Measurements from ENCODE around the gene ZNF19. TPM values are rescaled to one million over a fixed set of nuclear protein-coding genes. Genes with fewer than 3 reads are reported as not detected.

ZNF19 gene
- total RNA-seq, 1 experiment from 2014 or later, result 4.7 TPM

GRCh38 chr16:71432906-71433305 lies 56.2 kb downstream of the ZNF19 start:
- no peak overlapping the region for H2BK20ac ChIP-seq (ENCODE audit: low read depth, low read length, poor library complexity, severe bottlenecking)
- no peak overlapping the region for H3T11ph ChIP-seq (ENCODE audit: low read length)
- H4K5ac ChIP-seq (ENCODE audit: insufficient read length, low read depth, low read length), result no peak overlapping the region
- H3K79me1 ChIP-seq (ENCODE audit: insufficient read depth, low read depth, low read length, poor library complexity, severe bottlenecking), result no peaks in the 10 kb centered on the region
- TF ChIP-seq, protein P1, sequence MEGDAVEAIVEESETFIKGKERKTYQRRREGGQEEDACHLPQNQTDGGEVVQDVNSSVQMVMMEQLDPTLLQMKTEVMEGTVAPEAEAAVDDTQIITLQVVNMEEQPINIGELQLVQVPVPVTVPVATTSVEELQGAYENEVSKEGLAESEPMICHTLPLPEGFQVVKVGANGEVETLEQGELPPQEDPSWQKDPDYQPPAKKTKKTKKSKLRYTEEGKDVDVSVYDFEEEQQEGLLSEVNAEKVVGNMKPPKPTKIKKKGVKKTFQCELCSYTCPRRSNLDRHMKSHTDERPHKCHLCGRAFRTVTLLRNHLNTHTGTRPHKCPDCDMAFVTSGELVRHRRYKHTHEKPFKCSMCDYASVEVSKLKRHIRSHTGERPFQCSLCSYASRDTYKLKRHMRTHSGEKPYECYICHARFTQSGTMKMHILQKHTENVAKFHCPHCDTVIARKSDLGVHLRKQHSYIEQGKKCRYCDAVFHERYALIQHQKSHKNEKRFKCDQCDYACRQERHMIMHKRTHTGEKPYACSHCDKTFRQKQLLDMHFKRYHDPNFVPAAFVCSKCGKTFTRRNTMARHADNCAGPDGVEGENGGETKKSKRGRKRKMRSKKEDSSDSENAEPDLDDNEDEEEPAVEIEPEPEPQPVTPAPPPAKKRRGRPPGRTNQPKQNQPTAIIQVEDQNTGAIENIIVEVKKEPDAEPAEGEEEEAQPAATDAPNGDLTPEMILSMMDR (conservative IDR thresholded peaks at IDR 0.05), result no peak
- no peaks in the 10 kb centered on the region for H3K79me2 ChIP-seq (ENCODE audit: insufficient read depth, low read length)
- H2AK5ac ChIP-seq (ENCODE audit: insufficient read length, low read length), result no peak overlapping the region
- no peak for DNase-seq
- Mint-ChIP-seq H3K36me3 (ENCODE audit: insufficient read depth in 1 of 3, low read depth in 3 of 3) (no peaks in the 10 kb centered on the region), H3K4me3 (no peak overlapping the region), H3K4me1 (no peaks in the 10 kb centered on the region), H3K9me3 (0 out of 5 replicates have a peak, but pooled peaks cover 0 to 4% of the 10 kb centered on the region in 2 experiments), H3K27ac (no peak overlapping the region), H3K27me3 (ENCODE audit: low read depth) (peaks cover 35% of the 10 kb centered on the region)
- no CpG with 5 or more reads among the region's 6 CpGs for WGBS (ENCODE audit: extremely low coverage, insufficient read length, low lambda C conversion rate)
- H3K18ac ChIP-seq (ENCODE audit: insufficient read length, low read depth, low read length), result no peak overlapping the region
- no peak overlapping the region for H3K4me2 ChIP-seq (ENCODE audit: insufficient read depth, insufficient read length, low read length)
- H3K14ac ChIP-seq (ENCODE audit: insufficient read depth, low read length), result no peak overlapping the region
- no peaks in the 10 kb centered on the region for H3K4me1 ChIP-seq (ENCODE audit: insufficient read depth, low read length)
- no peaks in the 10 kb centered on the region for H3K9me3 ChIP-seq (ENCODE audit: control insufficient read depth, low read depth, low read length)
- H4K8ac ChIP-seq (replicated peaks; ENCODE audit: insufficient read length, low read depth, low read length), result no peak overlapping the region
- no peak overlapping the region for H3K4ac ChIP-seq (ENCODE audit: low read depth, low read length)
- H3K23me2 ChIP-seq (ENCODE audit: insufficient read length, low read depth, low read length, poor library complexity, severe bottlenecking), result no peaks in the 10 kb centered on the region
- no peak overlapping the region for H3K9ac ChIP-seq (ENCODE audit: extremely low read depth, insufficient read length, low read length)
- no peaks in the 10 kb centered on the region for H4K20me1 ChIP-seq (ENCODE audit: control insufficient read depth, insufficient read depth, insufficient read length)
- H3K27ac ChIP-seq (ENCODE audit: insufficient read length, low read depth, low read length), result no peak overlapping the region
- H3K56ac ChIP-seq (ENCODE audit: insufficient read length, low read depth, low read length), result no peak overlapping the region
- H2BK5ac ChIP-seq (ENCODE audit: insufficient read length, low read length), result no peak overlapping the region
- H2BK15ac ChIP-seq (ENCODE audit: low read depth, low read length), result no peak overlapping the region
- no peak overlapping the region for H4K91ac ChIP-seq (ENCODE audit: insufficient read length, low read depth, low read length)
- H3K23ac ChIP-seq (ENCODE audit: insufficient read length, low read depth, low read length), result no peak overlapping the region
- no peak overlapping the region for H2BK120ac ChIP-seq (ENCODE audit: low read depth, low read length, poor library complexity, severe bottlenecking)
- H2BK12ac ChIP-seq (ENCODE audit: insufficient read length, low read depth, low read length), result no peak overlapping the region
- H3K27me3 ChIP-seq (ENCODE audit: insufficient read depth, low read length), result no peaks in the 10 kb centered on the region
- H2AFZ ChIP-seq (ENCODE audit: low read length), result no peak overlapping the region

Measured in H9 (cell line).